ENCODE data around the gene DENND1B.
"Not testable (repeated sequence)": the region's sequence is repeated elsewhere in the genome, so short reads cannot be mapped to it uniquely, and the experiment has no call there.

The DENND1B gene

DNA sequence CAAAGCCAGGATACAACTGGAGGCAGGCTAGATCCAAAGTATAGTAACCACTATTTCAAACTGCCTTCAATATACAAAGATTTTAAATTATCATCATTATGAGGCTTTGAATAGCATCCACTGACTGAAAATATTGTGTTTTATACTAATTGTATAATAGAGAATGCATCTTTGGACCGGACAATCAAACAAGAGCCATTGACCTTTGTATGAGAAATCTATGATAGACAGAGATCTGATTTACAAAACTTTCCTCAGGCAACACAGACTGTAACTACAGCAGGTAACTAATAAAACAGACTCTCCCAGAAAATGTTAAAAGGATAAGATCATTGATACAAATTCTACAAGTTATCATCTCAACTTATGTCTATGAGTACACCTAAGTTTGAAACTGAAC is 152.9 kb downstream of the DENND1B start:
- no peak for DNase-seq (ENCODE audit: low spot score)

DNA sequence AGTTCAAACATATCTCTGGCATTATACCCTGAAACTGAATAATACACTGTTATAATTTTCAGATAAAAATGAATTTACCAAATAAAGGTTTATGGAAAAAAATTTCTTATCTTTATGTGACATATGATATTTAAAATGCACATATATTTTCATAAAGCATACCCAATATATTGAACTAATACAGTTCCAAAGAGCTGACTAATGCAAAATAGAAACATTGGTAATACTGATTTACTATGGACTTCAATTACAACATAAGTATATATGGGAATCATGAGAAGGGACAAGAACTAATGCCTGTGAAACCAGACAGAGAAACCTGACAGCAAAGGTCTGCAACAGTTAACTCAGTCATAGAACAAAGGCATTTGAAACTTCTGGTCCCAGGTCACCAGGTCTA is 153.5 kb downstream of the DENND1B start:
- no peak for DNase-seq (ENCODE audit: low spot score)

DNA sequence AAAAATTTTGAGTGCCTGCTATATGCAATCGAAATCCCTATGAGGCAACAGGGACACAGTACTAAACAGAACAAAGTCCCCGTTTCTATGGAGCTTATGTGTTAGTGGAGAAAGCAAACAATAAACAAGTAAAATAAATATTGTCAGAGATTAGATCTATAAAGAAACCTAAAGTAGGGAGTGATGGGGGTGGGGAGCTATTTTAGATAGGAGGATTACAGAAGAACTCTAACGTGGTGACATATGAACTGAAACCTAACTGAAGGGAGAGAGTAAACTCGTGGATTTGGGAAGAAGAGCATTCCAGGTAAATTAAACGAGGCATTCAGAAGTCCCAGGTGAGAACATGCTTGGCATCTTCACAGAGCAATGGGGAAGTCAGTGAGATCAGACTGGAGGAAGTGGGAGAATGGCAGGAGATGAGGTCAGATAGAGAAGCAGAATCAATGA is 154.5 kb downstream of the DENND1B start:
- no peak for DNase-seq (ENCODE audit: low spot score)

DNA sequence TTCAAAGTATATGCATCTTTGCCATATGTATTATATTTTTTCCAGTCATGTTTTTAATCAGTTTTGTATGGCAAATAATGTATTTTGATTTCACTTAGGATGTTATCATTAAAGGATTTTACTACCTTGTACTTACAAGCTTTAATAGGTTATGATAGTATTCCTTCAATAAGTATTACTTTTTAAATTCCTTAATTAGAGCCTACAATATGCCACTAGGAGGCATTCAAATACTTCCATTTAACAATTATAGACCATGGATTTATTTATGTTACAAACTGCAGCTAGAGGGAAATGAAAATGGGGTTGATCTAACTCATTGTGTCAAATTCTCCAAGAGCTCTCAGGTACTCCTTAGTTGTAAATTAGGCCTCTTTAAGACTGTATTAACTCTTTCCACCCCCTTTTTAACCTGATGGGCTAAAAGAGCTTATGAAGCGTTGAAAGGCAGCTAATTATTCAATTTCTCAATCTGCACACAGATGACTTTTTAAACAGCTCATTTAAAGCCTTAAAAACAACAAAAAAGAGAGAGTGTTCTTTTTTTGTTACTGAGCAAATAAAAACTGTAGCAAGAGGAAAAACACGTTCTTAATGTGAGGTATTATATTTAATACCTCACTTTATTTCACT is 156.2 kb downstream of the DENND1B start:
- DNase-seq (ENCODE audit: low spot score): no peak

DNA sequence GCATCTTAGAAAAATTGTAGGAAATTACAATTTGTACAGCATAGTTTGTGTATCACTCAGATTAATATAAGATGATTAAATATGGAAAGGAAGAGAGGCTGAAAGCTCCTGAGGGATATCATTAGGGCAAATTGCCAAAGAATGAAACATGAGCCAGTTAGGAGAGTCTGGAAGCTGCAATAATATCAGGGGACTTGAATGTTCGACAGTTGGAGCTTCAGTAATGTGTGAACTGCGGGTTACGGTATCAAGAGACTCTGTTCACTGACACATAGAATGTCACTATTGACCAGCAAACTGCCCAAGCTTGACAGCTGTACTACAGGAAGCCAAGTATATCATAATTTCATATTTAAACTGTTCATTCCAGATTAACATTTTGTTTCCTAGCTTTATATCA is 157.2 kb downstream of the DENND1B start:
- DNase-seq (ENCODE audit: low spot score): no peak

DNA sequence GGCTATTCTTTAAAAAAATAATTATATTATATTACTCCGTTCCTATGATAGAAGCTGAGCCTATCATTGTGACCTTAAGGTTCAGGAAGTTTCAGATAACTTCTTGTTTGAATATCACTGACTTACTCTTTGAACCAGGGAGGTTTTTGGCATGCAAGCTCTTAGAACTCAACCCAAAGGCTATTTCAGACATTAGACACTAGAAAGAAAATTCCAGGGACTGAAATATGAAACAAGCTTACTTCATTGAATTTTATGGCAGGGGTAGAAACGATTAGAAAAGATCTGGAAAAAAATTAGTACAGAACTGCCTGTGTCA is 159.6 kb downstream of the DENND1B start:
- DNase-seq (ENCODE audit: low spot score): no peak

DNA sequence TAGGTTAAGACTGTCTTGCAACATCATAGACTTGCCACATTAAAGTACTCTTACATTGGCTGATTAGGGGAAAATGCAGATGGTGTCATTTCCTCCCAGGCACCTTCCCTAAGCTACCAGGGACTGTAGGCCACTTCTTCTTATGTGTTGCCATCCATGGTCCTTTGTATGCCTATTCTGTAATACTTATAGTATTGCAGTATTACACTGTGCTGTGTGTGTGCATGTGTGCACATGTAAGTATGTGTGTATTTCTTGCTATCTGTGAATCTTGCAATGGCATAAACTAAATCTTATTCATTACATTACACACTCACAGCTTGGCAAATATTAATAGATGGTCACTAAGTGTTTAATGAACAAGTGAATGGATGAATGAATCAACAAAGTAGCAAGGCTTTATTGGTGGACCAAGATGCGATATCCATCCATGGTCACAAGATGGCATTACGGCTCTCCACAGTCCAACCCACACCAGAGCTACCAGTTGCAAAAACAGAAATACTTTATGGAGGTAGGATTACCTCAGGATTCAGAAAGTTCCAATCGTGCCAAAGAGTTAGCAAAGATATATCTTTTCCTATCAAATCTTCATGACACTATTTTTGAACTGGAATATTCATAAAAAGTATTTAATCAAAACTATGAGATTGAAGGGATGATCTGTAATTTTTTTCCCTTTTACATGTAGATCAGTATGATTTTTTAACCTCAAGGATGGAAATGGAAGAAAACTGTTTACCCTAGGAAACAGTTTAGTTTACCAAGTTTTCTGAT is 160.2 kb downstream of the DENND1B start:
- DNase-seq (ENCODE audit: low spot score): no peak

DNA sequence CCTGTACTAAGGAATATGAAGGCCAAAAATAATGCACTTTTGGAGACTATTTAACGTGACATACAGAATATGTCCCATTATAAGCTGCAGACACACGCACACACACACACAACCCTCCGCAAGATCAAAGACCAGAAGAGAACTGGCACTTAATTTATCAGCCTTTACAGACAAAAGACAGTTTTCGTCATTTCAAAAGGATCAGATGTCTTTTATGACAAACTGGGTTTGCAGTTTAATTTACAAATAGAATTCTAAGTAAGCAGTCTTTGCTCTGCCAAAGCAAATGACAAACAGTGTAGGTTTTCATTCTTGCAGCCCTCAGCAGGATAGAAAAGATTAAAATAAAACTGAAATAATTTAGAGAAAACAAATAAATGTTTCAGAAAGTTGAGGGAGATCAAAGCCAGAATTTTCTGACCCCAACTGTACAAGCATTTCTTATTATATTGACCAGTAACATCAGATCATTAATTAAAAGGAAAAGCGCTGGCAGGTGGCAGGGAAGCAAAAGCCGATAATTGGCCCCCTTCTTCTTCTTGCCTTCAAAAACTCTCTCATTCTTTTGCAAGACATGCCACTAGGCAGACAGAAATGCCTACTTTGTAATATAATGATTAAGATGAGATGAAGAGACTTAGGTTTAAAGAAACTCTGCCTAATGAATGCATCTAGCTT is 169.0 kb downstream of the DENND1B start:
- DNase-seq (ENCODE audit: low spot score): no peak

DNA sequence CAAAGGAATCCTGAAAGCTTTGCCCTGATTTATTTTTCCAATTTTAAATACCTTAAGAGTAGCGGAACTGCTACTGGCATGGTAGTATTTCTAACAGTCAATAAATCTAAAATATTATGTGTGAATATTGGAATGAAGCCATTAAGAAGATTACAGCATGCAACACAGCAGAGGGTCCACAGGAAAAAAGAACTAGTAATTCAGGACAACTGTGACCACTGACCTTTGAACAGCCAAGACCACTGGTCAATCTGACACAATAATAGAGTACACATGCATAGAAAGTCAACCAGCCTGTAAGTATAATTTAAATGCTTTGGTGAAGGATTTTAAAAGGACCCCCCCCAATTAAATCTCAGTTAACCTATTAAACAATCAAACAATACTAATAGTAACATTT is 171.0 kb downstream of the DENND1B start:
- DNase-seq (ENCODE audit: low spot score): no peak

DNA sequence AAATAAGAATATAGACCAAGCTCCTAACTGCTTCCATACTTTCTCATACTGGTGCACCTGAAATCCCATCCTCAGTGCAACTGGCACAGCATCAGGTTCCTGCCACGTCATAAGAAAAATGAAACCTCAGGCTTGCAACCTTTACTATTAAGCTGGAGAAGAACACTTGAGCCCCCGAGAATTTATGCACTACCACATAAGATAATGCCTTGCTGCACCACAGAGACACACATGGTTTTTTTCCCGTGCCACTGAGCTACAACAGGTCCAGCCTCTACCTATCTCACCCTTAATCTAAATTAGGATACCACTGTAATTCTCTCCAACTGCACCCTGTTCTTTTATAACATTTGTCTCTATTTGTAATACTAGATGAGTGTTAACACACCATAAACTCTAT is 174.5 kb downstream of the DENND1B start:
- no peak for DNase-seq (ENCODE audit: low spot score)

DNA sequence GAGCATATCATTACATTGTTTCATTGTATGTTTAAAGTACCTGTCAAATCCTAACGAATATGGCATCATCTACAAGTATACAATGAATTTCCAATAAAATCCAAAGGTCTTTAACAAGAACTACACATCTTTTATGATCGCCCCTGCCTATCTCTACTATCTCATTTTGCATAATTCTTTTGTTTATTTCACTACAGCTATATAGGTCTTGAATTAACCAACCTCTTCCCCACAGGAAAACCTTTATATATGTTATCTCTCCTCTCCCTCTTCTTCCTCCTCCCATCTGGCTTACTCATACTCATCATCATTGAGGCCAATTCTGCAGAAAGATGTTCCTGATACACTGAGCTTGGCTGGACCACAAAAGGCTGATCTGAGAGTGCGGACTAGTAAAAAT is 175.5 kb downstream of the DENND1B start:
- no peak for DNase-seq (ENCODE audit: low spot score)

DNA sequence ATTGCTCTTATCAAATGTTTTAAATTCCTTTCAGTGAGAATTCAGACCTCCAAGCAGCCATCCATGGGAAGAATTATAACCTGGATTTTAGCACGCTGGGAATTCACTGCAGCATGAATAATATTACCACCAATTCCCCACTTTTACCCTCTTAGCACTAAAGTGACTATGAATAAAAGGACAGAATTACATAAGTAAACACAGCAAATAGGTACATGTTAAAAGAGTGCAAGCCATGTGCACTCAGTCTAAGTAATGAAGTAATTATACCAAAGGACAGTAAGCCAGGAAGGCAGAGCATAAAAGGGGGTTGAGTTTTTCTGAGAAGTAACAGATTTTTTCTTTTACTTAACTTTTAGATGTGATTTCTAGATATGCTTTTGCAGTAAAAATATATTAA is 176.3 kb downstream of the DENND1B start:
- DNase-seq (ENCODE audit: low spot score): no peak

DNA sequence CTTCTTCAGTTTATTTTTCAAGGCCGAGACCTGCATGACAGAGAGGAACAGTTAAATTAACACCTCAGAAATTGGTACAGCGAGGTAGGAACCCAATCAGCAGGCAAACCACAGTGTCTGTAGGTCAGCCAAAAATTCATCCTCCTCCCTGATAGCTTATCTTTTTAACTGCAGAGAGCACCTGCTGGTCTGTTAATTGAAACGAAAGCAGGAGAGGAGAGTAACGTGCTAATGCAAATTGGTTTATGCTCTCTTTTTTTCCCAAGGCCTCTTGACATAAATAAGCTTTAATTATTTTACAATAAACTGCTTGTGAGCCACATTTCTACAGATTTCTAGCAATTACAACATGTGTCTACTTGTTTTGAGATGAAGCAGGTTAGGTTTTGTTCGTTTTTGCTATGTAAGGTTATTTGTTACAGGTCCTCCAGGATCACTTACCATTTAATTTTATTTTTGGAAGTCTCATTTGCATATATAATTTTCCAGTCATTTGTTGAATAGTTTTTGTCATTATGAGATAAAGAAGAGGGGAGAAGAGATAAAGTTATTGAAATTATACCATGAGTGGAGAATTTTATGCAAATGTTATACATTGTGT is 179.9 kb downstream of the DENND1B start:
- no peak for DNase-seq (ENCODE audit: low spot score)

DNA sequence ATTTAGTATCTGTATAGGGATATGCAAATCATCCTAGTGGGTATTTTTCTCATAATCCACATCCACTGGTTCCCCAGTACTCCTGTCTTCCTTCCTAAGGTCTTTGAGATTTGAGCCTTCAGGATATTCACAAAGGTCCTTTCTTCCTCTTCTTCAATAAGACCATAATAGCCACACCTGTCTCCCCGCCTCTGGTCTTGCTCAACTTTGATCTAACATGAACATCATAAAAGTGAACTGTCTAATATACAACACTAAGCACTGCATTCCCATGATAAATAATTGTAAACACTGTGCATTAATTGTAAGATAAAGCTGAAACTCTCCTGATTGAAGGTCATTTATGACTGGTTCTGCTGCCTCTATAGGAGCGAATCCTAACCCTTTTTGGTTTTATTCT is 184.6 kb downstream of the DENND1B start:
- DNase-seq (ENCODE audit: low spot score): no peak

DNA sequence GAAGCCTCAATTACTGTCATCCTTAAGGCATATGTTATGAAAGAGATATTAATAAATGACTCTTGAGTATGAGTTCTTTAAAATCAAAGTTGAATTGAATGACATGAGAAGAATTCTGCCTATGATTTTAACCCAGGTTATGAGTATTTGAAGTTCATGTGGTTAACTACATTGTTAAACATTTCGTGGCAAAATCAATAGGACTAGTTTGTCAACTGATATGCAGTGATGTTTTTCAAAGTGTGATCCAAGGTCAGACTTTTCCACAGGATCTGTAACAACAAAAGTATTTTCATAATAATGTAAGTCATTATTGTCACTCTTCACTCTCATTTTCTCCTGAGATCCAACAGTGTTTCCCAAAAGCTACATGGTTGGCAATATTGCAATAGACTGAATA is 189.5 kb downstream of the DENND1B start:
- no peak for DNase-seq (ENCODE audit: low spot score)

DNA sequence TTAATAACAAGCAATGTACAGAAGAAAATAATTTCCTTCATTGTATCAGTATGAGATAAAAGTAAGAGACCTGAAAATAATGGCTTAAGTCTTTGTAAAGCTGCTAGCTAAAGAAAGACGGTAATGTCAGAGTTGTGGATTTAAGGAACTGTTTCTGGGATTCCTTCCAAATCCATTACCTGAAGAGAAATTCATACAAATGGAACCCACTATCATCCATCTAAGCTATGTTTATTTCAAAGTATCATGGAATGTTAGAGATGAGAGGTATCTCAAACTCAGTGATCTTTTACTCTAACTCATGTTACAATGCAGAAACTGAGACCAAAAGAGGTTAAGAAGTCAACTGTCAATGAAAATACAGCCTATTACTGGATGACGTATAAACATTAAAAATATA is 197.7 kb downstream of the DENND1B start:
- DNase-seq (ENCODE audit: low spot score): no peak

DNA sequence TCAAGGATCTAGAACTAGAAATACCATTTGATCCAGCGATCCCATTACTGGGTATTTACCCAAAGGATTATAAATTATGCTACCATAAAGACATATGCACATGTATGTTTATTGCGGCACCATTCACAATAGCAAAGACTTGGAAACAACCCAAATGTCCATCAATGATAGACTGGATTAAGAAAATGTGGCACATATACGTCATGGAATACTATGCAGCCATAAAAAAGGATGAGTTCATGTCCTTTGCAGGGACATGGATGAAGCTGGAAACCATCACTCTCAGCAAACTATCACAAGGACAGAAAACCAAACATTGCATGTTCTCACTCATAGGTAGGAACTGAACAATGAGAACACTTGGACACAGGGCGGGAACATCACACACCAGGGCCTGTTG is 199.7 kb downstream of the DENND1B start:
- not testable (repeated sequence) for DNase-seq (ENCODE audit: low spot score)

DNA sequence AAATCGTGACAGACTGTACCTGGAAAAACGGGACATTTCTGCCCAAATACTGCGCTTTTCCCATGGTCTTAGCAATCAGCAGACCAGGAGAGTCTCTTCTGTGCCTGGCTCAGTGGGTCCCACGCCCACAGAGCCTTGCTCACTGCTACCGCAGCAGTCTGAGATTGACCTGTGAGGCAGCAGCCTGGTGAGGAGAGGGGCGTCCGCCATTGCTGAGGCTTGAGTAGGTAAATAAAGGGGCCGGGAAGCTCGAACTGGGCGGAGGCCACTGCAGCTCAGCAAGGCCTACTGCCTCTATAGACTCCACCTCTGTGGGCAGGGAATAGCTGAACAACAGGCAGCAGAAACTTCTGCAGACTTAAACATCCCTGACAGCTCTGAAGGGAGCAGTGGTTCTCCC is 203.1 kb downstream of the DENND1B start:
- DNase-seq (ENCODE audit: low spot score): no peak

DNA sequence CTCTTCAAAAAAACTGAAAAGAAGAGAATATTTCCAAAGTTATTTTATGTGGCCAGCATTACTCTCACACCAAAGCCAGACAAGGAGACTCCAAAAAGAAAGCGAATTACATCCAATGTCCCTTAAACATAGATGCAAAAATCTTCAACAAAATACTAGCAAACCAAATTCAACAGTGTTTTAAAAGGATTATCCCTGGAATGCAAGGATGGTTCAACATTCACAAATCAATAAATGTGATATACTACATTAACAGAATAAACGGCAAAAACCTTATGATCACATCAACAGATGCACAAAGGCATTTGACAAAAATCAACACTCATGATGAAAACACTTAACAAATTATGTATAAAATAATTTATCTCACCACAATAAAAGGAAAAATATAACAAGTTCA is 207.8 kb downstream of the DENND1B start:
- no peak for DNase-seq (ENCODE audit: low spot score)

DNA sequence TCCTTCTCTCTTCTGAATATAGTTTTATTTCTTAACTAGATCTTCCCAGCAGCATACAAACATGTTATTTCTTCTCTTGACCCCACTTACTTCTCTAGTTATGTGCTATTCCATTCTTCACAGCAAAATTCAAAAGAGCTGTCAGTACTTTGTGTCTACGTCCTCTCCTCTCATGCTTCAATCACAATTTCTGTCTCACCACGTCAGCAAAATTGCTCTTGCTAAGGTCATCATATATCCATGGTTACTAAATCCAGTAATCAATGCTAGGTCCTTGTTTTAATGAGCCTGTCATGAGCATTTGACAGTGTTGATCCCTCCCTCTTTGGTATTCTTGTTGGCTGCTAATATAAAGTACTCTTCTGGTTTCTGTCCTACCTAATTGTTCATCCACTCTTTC is 214.2 kb downstream of the DENND1B start:
- no peak for DNase-seq (ENCODE audit: low spot score)

DNA sequence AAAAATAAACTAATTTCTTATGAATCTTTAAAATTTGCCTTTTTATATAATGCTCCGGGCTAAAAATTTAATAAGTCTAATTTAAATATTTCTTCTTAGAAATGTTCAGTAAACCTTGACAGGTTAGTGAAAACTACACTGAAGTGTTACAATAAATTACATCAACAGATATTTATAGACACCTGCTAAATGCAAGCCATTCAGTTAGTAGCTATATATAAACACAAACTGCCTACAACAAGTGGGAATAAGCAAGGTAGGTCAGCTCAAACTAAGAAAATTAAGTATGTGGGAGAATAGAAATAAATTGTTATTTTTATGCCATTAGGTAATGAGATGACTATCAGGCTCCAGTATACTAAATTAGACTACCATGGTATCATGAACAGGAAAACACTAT is 215.6 kb downstream of the DENND1B start:
- no peak for DNase-seq (ENCODE audit: low spot score)

DNA sequence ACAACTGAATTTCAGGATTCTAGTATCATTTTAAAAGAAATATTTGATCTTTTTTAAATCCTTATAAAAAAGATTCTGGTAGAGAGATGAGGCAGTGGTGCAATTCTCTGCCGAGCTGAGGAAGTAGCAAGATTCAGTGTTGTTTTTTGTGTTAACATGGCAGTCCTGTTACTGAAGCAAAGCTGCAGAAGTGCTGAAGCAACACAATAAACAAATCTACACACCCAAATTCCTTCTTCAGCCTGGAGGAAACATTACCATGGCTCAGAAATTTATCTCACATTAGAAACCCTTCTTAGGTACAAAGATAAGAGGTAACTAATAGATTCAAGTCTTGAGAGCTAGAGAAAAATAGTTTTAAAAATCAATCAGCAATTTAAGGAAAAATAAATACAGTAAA is 216.0 kb downstream of the DENND1B start:
- DNase-seq (ENCODE audit: low spot score): no peak

DNA sequence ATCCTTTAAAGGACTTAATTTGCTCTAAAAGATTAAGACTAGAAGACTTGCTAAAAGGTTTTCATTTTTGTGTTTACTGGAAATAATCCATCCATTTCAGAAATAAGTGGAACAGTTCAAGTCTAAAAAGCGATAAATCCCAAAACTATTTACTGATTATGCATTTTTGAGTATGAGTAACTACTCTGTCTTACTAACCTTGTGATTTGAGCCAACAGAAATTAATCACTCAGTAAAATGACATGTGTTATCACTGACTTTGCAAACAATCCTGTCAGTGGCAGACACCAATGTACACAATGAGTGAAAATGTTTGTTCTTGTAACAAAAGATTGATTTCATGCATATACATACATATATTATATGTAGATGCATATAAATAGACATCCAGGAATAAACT is 218.0 kb downstream of the DENND1B start:
- DNase-seq (ENCODE audit: low spot score): no peak
